ENCODE measurements around the gene REPS1.
"Not testable (repeated sequence)": the region's sequence is repeated elsewhere in the genome, so short reads cannot be mapped to it uniquely, and the experiment has no call there.

The REPS1 gene

GRCh38 chr6:138970159-138970558, 17.9 kb downstream of the REPS1 start:
- no peak for DNase-seq

- no peak for DNase-seq
Measured at GRCh38 chr6:138966870-138967269, 21.2 kb downstream of the REPS1 start.

- no peak for DNase-seq
Measured at GRCh38 chr6:138965971-138966370, 22.1 kb downstream of the REPS1 start.

GRCh38 chr6:138965291-138965874, 22.7 kb downstream of the REPS1 start:
- no peak for DNase-seq

- DNase-seq, result no peak
Measured at GRCh38 chr6:138964012-138964411, 24.0 kb downstream of the REPS1 start.

DNA sequence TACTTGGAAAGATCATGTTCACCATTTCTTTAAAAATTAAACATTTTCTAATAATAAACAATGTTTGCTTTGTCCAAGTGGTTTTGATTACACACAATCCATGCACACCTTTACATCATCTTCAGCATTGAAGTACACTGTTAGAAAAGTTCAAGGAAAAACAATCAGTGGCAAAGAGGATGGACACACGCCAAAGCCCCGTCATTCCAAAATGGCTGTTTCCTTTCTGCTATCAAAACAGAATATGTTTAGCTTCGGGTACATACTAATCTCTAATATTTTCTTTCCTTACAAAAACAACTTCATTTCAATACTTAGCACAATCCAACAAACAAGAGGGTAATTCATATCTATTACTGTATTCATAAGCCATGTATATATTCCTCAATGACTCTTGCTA, 24.5 kb downstream of the REPS1 start:
- DNase-seq, result no peak

DNA sequence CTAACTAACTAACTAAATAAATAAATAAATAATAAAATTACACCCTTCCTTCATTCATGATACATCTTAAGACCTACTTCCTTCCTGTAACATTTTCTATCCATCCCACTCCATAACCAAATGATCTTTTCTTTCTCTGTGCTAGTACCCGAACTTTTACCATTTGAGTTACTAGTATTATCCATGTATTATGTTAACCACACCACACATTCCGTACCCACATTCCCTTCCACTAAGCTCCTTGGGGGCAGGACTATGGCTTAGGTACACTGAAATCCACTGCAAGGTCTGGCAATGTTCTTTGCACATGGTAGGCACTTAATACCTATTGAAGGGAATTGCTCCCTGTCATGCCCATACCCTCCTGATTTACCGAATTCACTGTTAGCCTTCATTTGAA, 24.9 kb downstream of the REPS1 start:
- DNase-seq, result no peak

DNA sequence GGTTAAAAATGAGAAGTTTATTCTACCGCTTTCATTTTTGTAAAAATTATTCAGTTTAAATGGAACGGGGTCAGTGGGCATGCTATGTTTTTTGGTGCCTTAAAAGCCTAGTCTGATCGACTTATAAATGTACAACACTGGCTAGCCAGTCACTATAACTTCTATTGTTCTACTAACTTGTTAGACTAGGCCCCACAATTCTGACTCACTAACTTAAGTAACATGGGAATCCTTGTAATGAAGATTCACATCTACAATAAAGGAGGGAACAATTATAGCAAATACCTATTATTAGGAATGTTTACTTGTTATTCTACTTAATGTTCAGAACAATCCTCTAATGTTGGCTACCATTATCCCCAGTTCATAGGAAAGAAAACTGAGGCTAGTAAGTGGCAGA, 28.5 kb downstream of the REPS1 start:
- no peak for DNase-seq

GRCh38 chr6:138958595-138958994, 29.5 kb downstream of the REPS1 start:
- DNase-seq, result no peak

GRCh38 chr6:138957903-138958302, 30.1 kb downstream of the REPS1 start:
- DNase-seq, result no peak

GRCh38 chr6:138957484-138957883, 30.6 kb downstream of the REPS1 start:
- DNase-seq, result no peak

- DNase-seq, result no peak
Measured at GRCh38 chr6:138956244-138956924, 31.7 kb downstream of the REPS1 start.

DNA sequence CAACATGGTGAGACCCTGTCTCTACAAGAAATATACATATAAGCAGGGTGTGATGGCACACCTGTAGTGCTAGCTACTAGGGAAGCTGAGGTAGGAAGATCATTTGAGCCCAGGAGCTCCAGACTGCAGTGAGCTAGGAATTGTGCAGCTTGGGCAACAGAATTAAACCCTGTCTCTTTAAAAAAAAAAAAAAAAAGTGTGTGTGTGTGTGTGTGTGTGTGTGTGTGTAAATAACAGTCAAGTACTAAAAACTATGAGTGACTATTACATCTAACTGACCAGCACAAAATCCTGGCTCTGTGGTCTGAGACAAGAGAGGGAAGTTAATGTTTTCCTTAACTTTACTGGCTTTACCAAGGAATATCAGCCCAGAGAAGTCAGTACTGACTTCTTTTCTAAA, 32.8 kb downstream of the REPS1 start:
- no peak for DNase-seq

DNA sequence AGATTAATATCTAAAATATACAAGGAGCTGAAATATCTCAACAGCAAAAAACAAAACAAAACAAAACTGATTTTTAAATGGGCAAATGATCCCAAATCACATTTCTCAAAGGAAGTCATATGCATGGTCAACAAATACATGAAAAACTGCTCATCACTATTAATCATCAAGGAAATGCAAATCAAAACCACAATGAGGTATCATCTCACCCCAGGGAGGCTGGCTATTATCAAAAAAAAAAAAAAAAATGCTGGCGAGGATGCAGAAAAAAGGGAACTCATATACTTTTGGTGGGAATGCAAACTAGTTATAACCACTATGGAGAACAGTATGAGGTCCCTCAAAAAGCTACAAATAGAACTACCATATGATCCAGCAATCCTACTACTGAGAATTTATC, 34.6 kb downstream of the REPS1 start:
- DNase-seq, result no peak

GRCh38 chr6:138948546-138949179, 39.4 kb downstream of the REPS1 start:
- DNase-seq, result no peak

DNA sequence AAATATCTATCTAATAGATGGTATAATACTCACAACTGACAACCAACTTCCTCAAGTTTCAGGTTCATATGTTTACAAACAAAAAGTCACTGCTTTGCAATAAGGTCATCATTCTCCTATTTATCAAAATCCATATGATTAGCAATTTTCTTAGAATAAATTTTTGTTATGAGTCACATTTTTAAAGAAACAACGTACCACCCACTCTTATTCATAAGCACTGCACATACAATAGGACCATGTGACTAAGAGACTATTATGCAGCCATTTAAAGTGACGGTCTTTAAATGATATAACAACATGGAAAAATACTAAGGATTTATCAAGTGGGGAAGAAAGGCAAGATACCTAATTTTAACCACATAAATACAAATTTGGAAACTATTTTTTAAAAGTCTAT, 40.0 kb downstream of the REPS1 start:
- no peak for DNase-seq

DNA sequence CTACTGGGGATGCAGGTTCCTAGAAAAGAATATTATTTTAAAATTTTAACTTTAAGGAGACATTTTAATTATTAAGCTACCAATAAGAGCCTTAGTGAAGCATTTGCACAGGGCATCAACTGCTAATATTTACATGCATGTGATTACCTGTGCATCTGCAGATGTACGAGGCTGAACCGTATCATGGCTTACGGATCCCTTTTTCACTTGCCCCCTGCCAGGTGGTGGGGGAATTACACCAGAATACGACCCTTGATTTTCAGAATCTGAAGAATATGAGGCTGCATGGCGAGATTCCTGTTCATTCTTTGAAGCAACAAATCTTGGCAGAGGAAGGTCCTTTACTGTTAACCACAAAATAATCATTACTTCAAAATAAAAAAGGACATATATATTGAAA, 42.7 kb downstream of the REPS1 start:
- no peak for DNase-seq

- peak; percentile 8 for DNase-seq
Measured at GRCh38 chr6:138944412-138944811, 43.6 kb downstream of the REPS1 start.

DNA sequence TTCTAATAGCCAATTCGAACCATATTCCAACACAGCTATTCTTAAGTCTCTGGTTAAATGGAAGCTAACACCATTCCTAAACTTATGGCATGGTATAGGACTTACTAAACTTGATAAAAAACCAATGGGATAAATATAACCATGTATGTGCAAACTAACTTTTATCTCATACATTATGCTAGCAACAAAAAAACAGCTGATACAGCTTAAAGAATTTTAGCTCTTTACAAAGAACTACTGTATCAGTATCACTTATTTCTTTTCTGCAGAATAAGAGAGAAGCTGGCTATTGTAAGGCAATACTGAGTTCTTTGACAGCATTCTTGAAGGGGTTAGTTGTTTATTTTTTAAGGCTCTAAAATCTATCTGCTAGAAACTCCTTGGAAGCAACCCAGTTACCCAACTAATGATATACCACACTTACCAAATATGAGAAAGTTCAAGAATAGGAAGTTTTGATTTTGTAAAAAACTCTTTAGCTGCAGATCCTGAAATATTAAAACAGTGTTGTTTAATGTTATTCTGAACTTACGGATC, 44.9 kb downstream of the REPS1 start:
- no peak for DNase-seq

GRCh38 chr6:138936873-138937272, 51.2 kb downstream of the REPS1 start:
- DNase-seq, result not testable (repeated sequence)

DNA sequence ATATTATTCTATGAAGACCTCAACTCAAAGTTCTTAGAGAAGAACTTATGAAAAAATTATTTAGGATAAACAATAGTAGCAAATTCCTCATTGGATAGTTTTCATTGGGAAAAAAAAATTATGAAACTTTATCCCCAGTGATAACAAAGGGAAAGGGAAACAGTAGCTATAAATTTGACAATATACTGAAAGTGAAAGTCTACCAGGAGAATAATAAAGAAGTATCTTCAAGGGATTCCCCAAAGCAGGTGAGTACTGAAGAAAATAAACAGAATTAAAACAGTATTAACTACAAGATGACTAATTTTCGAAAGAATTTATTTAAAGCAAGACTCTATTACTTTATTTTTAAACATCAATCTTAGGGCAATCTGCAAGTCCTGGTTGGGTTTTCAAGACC, 56.4 kb downstream of the REPS1 start:
- no peak for DNase-seq

GRCh38 chr6:138926579-138926978, 61.5 kb downstream of the REPS1 start:
- no peak for DNase-seq

DNA sequence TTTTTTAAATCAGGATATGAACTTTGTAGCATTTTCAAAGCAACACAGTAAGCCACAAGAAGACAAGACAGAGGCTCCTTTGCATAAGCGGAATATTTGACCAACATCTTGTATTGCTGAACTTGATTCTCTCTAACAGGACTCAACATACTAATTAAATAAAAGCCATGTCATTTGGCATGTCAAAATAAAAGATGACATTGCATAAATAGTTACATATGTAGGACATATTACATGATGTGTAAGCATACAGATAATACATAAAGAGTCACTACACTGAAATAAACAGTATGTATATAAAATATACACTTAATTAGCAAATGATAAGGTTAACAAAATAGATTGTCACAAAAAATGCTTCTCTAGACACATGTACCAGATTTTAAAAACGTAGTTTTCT, 62.2 kb downstream of the REPS1 start:
- no peak for DNase-seq

DNA sequence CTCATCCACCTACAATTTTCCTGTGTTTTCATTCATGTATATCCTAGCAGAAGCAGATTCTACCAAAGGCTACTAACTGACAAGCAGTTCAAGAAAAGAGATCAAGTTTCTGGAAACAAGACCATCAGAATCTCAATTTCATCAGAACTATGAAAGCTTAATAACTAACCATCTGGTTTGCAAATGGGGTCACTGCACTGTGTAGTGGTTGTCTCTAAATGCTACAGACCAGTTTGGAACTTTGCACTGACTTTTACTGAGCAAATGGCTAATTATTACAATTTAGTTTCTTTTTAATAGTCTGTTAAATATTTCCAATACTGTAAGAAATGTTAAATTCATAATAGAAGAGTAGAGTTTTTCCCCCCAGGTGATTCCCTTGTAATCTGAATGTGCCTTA, 64.5 kb downstream of the REPS1 start:
- DNase-seq, result no peak
